T-helper 17 cell (primary cell): ENCODE results near the gene SNRK. TPM values are rescaled to one million over a fixed set of nuclear protein-coding genes. Genes with fewer than 3 reads are reported as not detected.

Experiments
- ATAC-seq: fragments of 150-1000 bp; cut with Tn5 transposase; 2 replicates; pipeline ENCODE4 v1.10.0; 2021; ENCODE audit warnings: mild to moderate bottlenecking, moderate library complexity
- DNase-seq, 3 donors: peaks; one replicate each; pipeline versions ENCODE4 v3.0.0 to v3.0.0-alpha.2; 2020 to 2021
- H3K9me3 ChIP-seq: one replicate; pipeline ENCODE4 v1.7.0; 2013; ENCODE audit warnings: low read length, mild to moderate bottlenecking; ENCODE audit not compliant: control insufficient read depth, poor library complexity, severe bottlenecking
- H3K27ac Mint-ChIP-seq: one replicate; pipeline ENCODE4 v1.8.0; 2022; ENCODE audit warnings: mild to moderate bottlenecking, moderate library complexity, mixed read lengths
- H3K27me3 Mint-ChIP-seq: one replicate; pipeline ENCODE4 v1.8.0; 2022; ENCODE audit warnings: mixed read lengths
- H3K36me3 Mint-ChIP-seq: one replicate; pipeline ENCODE4 v1.8.0; 2022; ENCODE audit warnings: low read depth, mixed read lengths
- H3K4me1 Mint-ChIP-seq: one replicate; pipeline ENCODE4 v1.8.0; 2022; ENCODE audit warnings: mild to moderate bottlenecking, mixed read lengths
- H3K4me3 Mint-ChIP-seq: one replicate; pipeline ENCODE4 v1.8.0; 2022; ENCODE audit warnings: mild to moderate bottlenecking, moderate library complexity, mixed read lengths
- total RNA-seq, 4 donors: library from RNA in 2 of 4; stranded (reverse) in 2 of 4; gene quantifications; one replicate each; pipeline ENCODE4 v1.2.3 and lab custom pipeline; 2022 to 2026

Gene SNRK
- total RNA-seq, 2 donors from 2014 or later, result 127 to 159 TPM

GRCh38 chr3:43256714-43257461 lies 29.5 kb upstream of the SNRK start:
- H3K27me3 Mint-ChIP-seq, result no peaks in the 10 kb centered on the region
- no peak for DNase-seq
- H3K9me3 ChIP-seq, result no peaks in the 10 kb centered on the region
- H3K27ac Mint-ChIP-seq, result peak overlapping the region; percentile 49
- H3K36me3 Mint-ChIP-seq, result peaks cover under 1% of the 10 kb centered on the region
- ATAC-seq, result peak; percentile 21
- H3K4me1 Mint-ChIP-seq, result peaks cover 24% of the 10 kb centered on the region
- peak overlapping the region; percentile 67 for H3K4me3 Mint-ChIP-seq

- Mint-ChIP-seq H3K4me3 (no peak overlapping the region), H3K27ac (no peak overlapping the region), H3K36me3 (no peaks in the 10 kb centered on the region), H3K4me1 (peaks cover 24% of the 10 kb centered on the region), H3K27me3 (no peaks in the 10 kb centered on the region)
- no peak for DNase-seq
- no peaks in the 10 kb centered on the region for H3K9me3 ChIP-seq
- ATAC-seq, result no peak
Measured at GRCh38 chr3:43257850-43258249, 28.5 kb upstream of the SNRK start.

GRCh38 chr3:43259626-43260025 lies 26.7 kb upstream of the SNRK start:
- H3K9me3 ChIP-seq, result no peaks in the 10 kb centered on the region
- H3K27me3 Mint-ChIP-seq, result peaks cover under 1% of the 10 kb centered on the region
- no peak for DNase-seq
- peaks cover 24% of the 10 kb centered on the region for H3K4me1 Mint-ChIP-seq
- no peak for ATAC-seq
- H3K36me3 Mint-ChIP-seq, result no peaks in the 10 kb centered on the region
- no peak overlapping the region for H3K4me3 Mint-ChIP-seq
- no peak overlapping the region for H3K27ac Mint-ChIP-seq

- DNase-seq, result no peak
- Mint-ChIP-seq H3K27me3 (peaks cover 5% of the 10 kb centered on the region), H3K36me3 (no peaks in the 10 kb centered on the region), H3K4me1 (peaks cover 26% of the 10 kb centered on the region), H3K27ac (no peak overlapping the region), H3K4me3 (no peak overlapping the region)
- no peaks in the 10 kb centered on the region for H3K9me3 ChIP-seq
- no peak for ATAC-seq
Measured at GRCh38 chr3:43260412-43260811, 25.9 kb upstream of the SNRK start.

- no peaks in the 10 kb centered on the region for H3K36me3 Mint-ChIP-seq
- H3K4me3 Mint-ChIP-seq, result no peak overlapping the region
- H3K27ac Mint-ChIP-seq, result no peak overlapping the region
Measured at GRCh38 chr3:43262194-43262593, 24.1 kb upstream of the SNRK start.

GRCh38 chr3:43266451-43266850 lies 19.9 kb upstream of the SNRK start:
- peaks cover 5% of the 10 kb centered on the region for H3K27me3 Mint-ChIP-seq
- H3K4me1 Mint-ChIP-seq, result peaks cover 2% of the 10 kb centered on the region
- no peak overlapping the region for H3K4me3 Mint-ChIP-seq
- DNase-seq (no peak), ATAC-seq (no peak)
- no peaks in the 10 kb centered on the region for H3K9me3 ChIP-seq
- H3K27ac Mint-ChIP-seq, result no peak overlapping the region
- H3K36me3 Mint-ChIP-seq, result no peaks in the 10 kb centered on the region

More at GRCh38 chr3:43262194-43262593, 24.1 kb upstream of the SNRK start:
- ATAC-seq (no peak), DNase-seq (no peak)
- H3K4me1 Mint-ChIP-seq, result peaks cover 11% of the 10 kb centered on the region
- no peaks in the 10 kb centered on the region for H3K9me3 ChIP-seq
- H3K27me3 Mint-ChIP-seq, result peaks cover 5% of the 10 kb centered on the region

GRCh38 chr3:43266995-43267394 lies 19.3 kb upstream of the SNRK start:
- DNase-seq, result no peak
- H3K36me3 Mint-ChIP-seq, result no peaks in the 10 kb centered on the region
- H3K4me3 Mint-ChIP-seq, result no peak overlapping the region
- H3K9me3 ChIP-seq, result no peaks in the 10 kb centered on the region
- no peak overlapping the region for H3K27ac Mint-ChIP-seq
- H3K4me1 Mint-ChIP-seq, result peaks cover 2% of the 10 kb centered on the region
- H3K27me3 Mint-ChIP-seq, result peaks cover 5% of the 10 kb centered on the region
- no peak for ATAC-seq

GRCh38 chr3:43268636-43269035 lies 17.7 kb upstream of the SNRK start:
- peaks cover 5% of the 10 kb centered on the region for H3K27me3 Mint-ChIP-seq
- no peak overlapping the region for H3K4me3 Mint-ChIP-seq
- H3K4me1 Mint-ChIP-seq, result peaks cover 2% of the 10 kb centered on the region
- no peaks in the 10 kb centered on the region for H3K9me3 ChIP-seq
- ATAC-seq, result no peak
- no peak overlapping the region for H3K27ac Mint-ChIP-seq
- DNase-seq, result no peak
- no peaks in the 10 kb centered on the region for H3K36me3 Mint-ChIP-seq

GRCh38 chr3:43270078-43270477 lies 16.3 kb upstream of the SNRK start:
- DNase-seq (no peak), ATAC-seq (no peak)
- H3K4me1 Mint-ChIP-seq, result peaks cover under 1% of the 10 kb centered on the region
- H3K27me3 Mint-ChIP-seq, result peaks cover under 1% of the 10 kb centered on the region
- H3K27ac Mint-ChIP-seq, result no peak overlapping the region
- no peaks in the 10 kb centered on the region for H3K9me3 ChIP-seq
- no peak overlapping the region for H3K4me3 Mint-ChIP-seq
- H3K36me3 Mint-ChIP-seq, result no peaks in the 10 kb centered on the region

- Mint-ChIP-seq H3K4me3 (no peak overlapping the region), H3K4me1 (peaks cover 8% of the 10 kb centered on the region), H3K36me3 (peaks cover 3% of the 10 kb centered on the region), H3K27me3 (no peaks in the 10 kb centered on the region), H3K27ac (no peak overlapping the region)
- DNase-seq, result no peak
- H3K9me3 ChIP-seq, result no peaks in the 10 kb centered on the region
- ATAC-seq, result no peak
Measured at GRCh38 chr3:43273416-43273815, 12.9 kb upstream of the SNRK start.

- H3K27me3 Mint-ChIP-seq, result no peaks in the 10 kb centered on the region
- H3K27ac Mint-ChIP-seq, result no peak overlapping the region
- H3K4me1 Mint-ChIP-seq, result peaks cover 12% of the 10 kb centered on the region
- no peak for ATAC-seq
- H3K9me3 ChIP-seq, result no peaks in the 10 kb centered on the region
- DNase-seq, result no peak
- no peak overlapping the region for H3K4me3 Mint-ChIP-seq
- peaks cover 3% of the 10 kb centered on the region for H3K36me3 Mint-ChIP-seq
Measured at GRCh38 chr3:43279082-43279481, 7.3 kb upstream of the SNRK start.

- peaks cover 3% of the 10 kb centered on the region for H3K36me3 Mint-ChIP-seq
- no peaks in the 10 kb centered on the region for H3K27me3 Mint-ChIP-seq
- H3K4me3 Mint-ChIP-seq, result no peak overlapping the region
- H3K27ac Mint-ChIP-seq, result no peak overlapping the region
- no peak for ATAC-seq
- DNase-seq, result no peak
- no peaks in the 10 kb centered on the region for H3K9me3 ChIP-seq
- H3K4me1 Mint-ChIP-seq, result peaks cover 12% of the 10 kb centered on the region
Measured at GRCh38 chr3:43279532-43279931, 6.8 kb upstream of the SNRK start.

- H3K4me1 Mint-ChIP-seq, result peaks cover 13% of the 10 kb centered on the region
- DNase-seq (no peak), ATAC-seq (no peak)
- no peaks in the 10 kb centered on the region for H3K27me3 Mint-ChIP-seq
- H3K36me3 Mint-ChIP-seq, result peaks cover 3% of the 10 kb centered on the region
- no peaks in the 10 kb centered on the region for H3K9me3 ChIP-seq
- H3K27ac Mint-ChIP-seq, result no peak overlapping the region
- H3K4me3 Mint-ChIP-seq, result no peak overlapping the region
Measured at GRCh38 chr3:43281020-43281419, 5.3 kb upstream of the SNRK start.

- Mint-ChIP-seq H3K4me1 (peaks cover 14% of the 10 kb centered on the region), H3K27ac (no peak overlapping the region), H3K36me3 (peaks cover 2% of the 10 kb centered on the region), H3K4me3 (no peak overlapping the region), H3K27me3 (no peaks in the 10 kb centered on the region)
- no peaks in the 10 kb centered on the region for H3K9me3 ChIP-seq
- DNase-seq, result no peak
- ATAC-seq, result no peak
Measured at GRCh38 chr3:43284171-43284570, 2.2 kb upstream of the SNRK start.
